GM12878 (cell line): Measurements from ENCODE around the gene NUMB. TPM values are rescaled to one million over a fixed set of nuclear protein-coding genes. Genes with fewer than 3 reads are reported as not detected.

Experiments
- ATAC-seq: fragments of 200-7000 bp; cut with Tn5 transposase; 3 replicates; pipeline ENCODE4 v1.9.1; 2020; ENCODE audit warnings: mild to moderate bottlenecking, moderate library complexity
- BruUV-seq: library from RNA; stranded (reverse); fragments of 400-500 nt; replicated peaks from 2 replicates; lab custom pipeline; 2021; lab: Mats Ljungman, UMichigan
- CTCF ChIA-PET: fragments of 300-600 bp; sonication (Branson Sonifier 250); formaldehyde crosslinking; extraction: SDS; loops from one replicate; lab custom pipeline; 2021; ENCODE audit warnings: inconsistent platforms; lab: Yijun Ruan, JAX
- POLR2A ChIA-PET: fragments of 350-600 bp; formaldehyde crosslinking; extraction: SDS; loops from one replicate; lab custom pipeline; 2021; ENCODE audit warnings: inconsistent platforms; lab: Charles Lee
- RAD21 ChIA-PET: fragments of 300-600 bp; sonication (Branson Sonifier 250); formaldehyde crosslinking; loops from one replicate; lab custom pipeline; 2023; ENCODE audit warnings: antibody characterized with exemption; ENCODE audit not compliant: unreplicated experiment; lab: Charles Lee
- SMC1A ChIA-PET: fragments of 300-600 bp; sonication (Branson Sonifier 250); formaldehyde crosslinking; loops from one replicate; lab custom pipeline; 2023; ENCODE audit not compliant: unreplicated experiment, uncharacterized antibody; lab: Charles Lee
- DNase-seq: peaks from one replicate; pipeline ENCODE4 v3.0.0-alpha.2; 2011; ENCODE audit warnings: low read depth, low spot score
- FAIRE-seq: peaks from 3 replicates; lab custom pipeline; 2011; peaks lifted over from hg19 to GRCh38; lab: Jason Lieb, UNC
- H2AFZ ChIP-seq: 2 replicates; pipeline ENCODE4 v1.6.0; 2011; ENCODE audit warnings: low read depth, low read length, control low read depth; ENCODE audit not compliant: control insufficient read depth
- H3K27ac ChIP-seq: 2 replicates; pipeline ENCODE4 v1.5.1; 2011; ENCODE audit warnings: control low read depth; ENCODE audit not compliant: control insufficient read depth, insufficient read depth
- H3K27me3 ChIP-seq, 2 experiments: replicated peaks in 1 of 2; 2 replicates each; pipeline versions ENCODE4 v1.6.0 to v1.6.1; 2011; ENCODE audit warnings: low read length in 1 of 2; ENCODE audit not compliant: control insufficient read depth in 2 of 2, insufficient read depth in 2 of 2
- H3K36me3 ChIP-seq, 2 experiments: 2 replicates each; pipeline ENCODE4 v1.5.1; 2011; ENCODE audit warnings: low read length in 1 of 2; ENCODE audit not compliant: control insufficient read depth in 2 of 2, insufficient read depth in 2 of 2
- H3K4me1 ChIP-seq: 2 replicates; pipeline ENCODE4 v1.6.1; 2011; ENCODE audit warnings: mild to moderate bottlenecking, low read length, moderate library complexity, mixed read lengths; ENCODE audit not compliant: control insufficient read depth, insufficient read depth
- H3K4me2 ChIP-seq: 2 replicates; pipeline ENCODE4 v1.6.0; 2011; ENCODE audit warnings: control low read depth; ENCODE audit not compliant: control insufficient read depth, insufficient read depth
- H3K4me3 ChIP-seq: fragments of 200-600 bp; sonication (generic); 2 replicates; pipeline ENCODE4 v1.5.1; 2016
- H3K79me2 ChIP-seq: 2 replicates; pipeline ENCODE4 v1.6.0; 2011; ENCODE audit warnings: low read length; ENCODE audit not compliant: control insufficient read depth, insufficient read depth
- H3K9ac ChIP-seq: 2 replicates; pipeline ENCODE4 v1.8.0; 2011; ENCODE audit warnings: low read length, control low read depth, mixed read lengths; ENCODE audit not compliant: control insufficient read depth, insufficient read depth
- H3K9me3 ChIP-seq: replicated peaks from 3 replicates; pipeline ENCODE4 v1.5.1; 2011; ENCODE audit warnings: mild to moderate bottlenecking, low read length; ENCODE audit not compliant: control insufficient read depth, insufficient read depth
- H4K20me1 ChIP-seq: 2 replicates; pipeline ENCODE4 v1.6.0; 2011; ENCODE audit not compliant: control insufficient read depth, insufficient read depth
- BACH1 ChIP-seq: fragments of 450-650 bp; IDR thresholded peaks from 2 replicates; pipeline ENCODE4 v1.6.1; 2017; ENCODE audit warnings: mild to moderate bottlenecking, borderline replicate concordance
- BHLHE40 ChIP-seq, 2 experiments: fragments of 450-650 bp in 1 of 2; IDR thresholded peaks; 2 replicates each; pipeline ENCODE4 v1.6.1; 2011 to 2017; ENCODE audit warnings: low read depth in 2 of 2, borderline replicate concordance in 1 of 2, improper control_type of control experiment in 1 of 2, low read length in 1 of 2, mild to moderate bottlenecking in 1 of 2
- CBX5 ChIP-seq: sonication (generic); IDR thresholded peaks from 2 replicates; pipeline ENCODE4 v1.6.1; 2016; ENCODE audit warnings: low read depth, moderate library complexity, mild to moderate bottlenecking, inconsistent platforms
- CHD4 ChIP-seq: fragments of 200-600 bp; sonication (generic); IDR thresholded peaks from 2 replicates; pipeline ENCODE4 v1.6.1; 2016; ENCODE audit warnings: mild to moderate bottlenecking
- HCFC1 ChIP-seq: fragments of 150-350 bp; IDR thresholded peaks from 2 replicates; pipeline ENCODE4 v1.6.1; 2014; ENCODE audit warnings: low read length
- HDGF ChIP-seq: fragments of 450-650 bp; IDR thresholded peaks from 2 replicates; pipeline ENCODE4 v1.6.1; 2016; ENCODE audit warnings: antibody characterized with exemption
- MAX ChIP-seq: IDR thresholded peaks from 2 replicates; pipeline ENCODE4 v1.6.1; 2012; ENCODE audit warnings: low read depth, low read length, improper control_type of control experiment
- MTA2 ChIP-seq: fragments of 450-650 bp; IDR thresholded peaks from 2 replicates; pipeline ENCODE4 v1.6.1; 2016; ENCODE audit warnings: low read depth, mild to moderate bottlenecking, moderate library complexity
- PKNOX1 ChIP-seq: fragments of 450-650 bp; IDR thresholded peaks from 2 replicates; pipeline ENCODE4 v1.6.1; 2016; ENCODE audit warnings: mild to moderate bottlenecking
- RB1 ChIP-seq: fragments of 450-650 bp; formaldehyde crosslinking; IDR thresholded peaks from 2 replicates; pipeline ENCODE4 v1.6.1; 2017; ENCODE audit warnings: mild to moderate bottlenecking, borderline replicate concordance
- TBL1XR1 ChIP-seq: IDR thresholded peaks from 2 replicates; pipeline ENCODE4 v1.6.1; 2012; ENCODE audit warnings: low read depth, low read length, improper control_type of control experiment
- ZNF384 ChIP-seq: IDR thresholded peaks from 2 replicates; pipeline ENCODE4 v1.6.1; 2012; ENCODE audit warnings: low read depth, mild to moderate bottlenecking, low read length, improper control_type of control experiment, borderline replicate concordance
- WGBS: methylation state at CpG from one replicate; pipeline ENCODE4 v1.1.6; 2016; ENCODE audit warnings: low lambda C conversion rate; ENCODE audit not compliant: insufficient replicate concordance, insufficient coverage; ENCODE audit errors: missing lambda C conversion rate; 5-methylcytosine and 5-hydroxymethylcytosine counted together
- in situ Hi-C: fragments of 300-500 bp; cut with MboI; formaldehyde crosslinking; loops from 9 replicates; pipeline ENCODE4 v1.14.3; 2018; ENCODE audit warnings: mixed read lengths
- intact Hi-C: fragments of 100-400 bp; cut with micrococcal nuclease; formaldehyde crosslinking; loops from one replicate; pipeline ENCODE4 v1.14.2; 2022; ENCODE audit not compliant: unreplicated experiment
- polyA plus RNA-seq, 11 experiments: library from polyadenylated mRNA; depleted of rRNA in 4 of 11; unstranded in 6 of 11; stranded (reverse) in 5 of 11; fragments of >200 nt; fragmentation: Nextera tagmentation in 4 of 11; fragmentation: Illumina TruSeq in 1 of 11; extraction: Ambion mirVana in 4 of 11; extraction: Trizol in 1 of 11; gene quantifications; 1 replicate in 1 of 11; 2 replicates in 10 of 11; pipeline versions ENCODE4 v1.2.1 to v1.2.3, GENCODE V29; 2011 to 2016; ENCODE audit warnings: inconsistent platforms in 2 of 11, missing spikeins in 2 of 11, low read depth in 1 of 11
- total RNA-seq, 4 experiments: library from RNA; depleted of rRNA in 3 of 4; stranded (reverse); fragments of >200 nt in 3 of 4; fragmentation: Illumina TruSeq in 1 of 4; extraction: Trizol in 1 of 4; gene quantifications; 2 replicates each; pipeline versions ENCODE4 v1.2.1 to v1.2.3, GENCODE V29; 2013 to 2021
- TF ChIP-seq, protein P1 (sequence below): fragments of 450-650 bp; IDR thresholded peaks from 2 replicates; pipeline ENCODE4 v1.6.1; 2017; ENCODE audit warnings: mild to moderate bottlenecking, low read depth, inconsistent platforms; ENCODE audit not compliant: poor library complexity, severe bottlenecking
- TF ChIP-seq, protein P2 (sequence below): fragments of 450-650 bp; IDR thresholded peaks from 2 replicates; pipeline ENCODE4 v1.6.1; 2017; ENCODE audit warnings: mild to moderate bottlenecking
- TF ChIP-seq, protein P3 (sequence below): IDR thresholded peaks from 2 replicates; pipeline ENCODE4 v1.6.1; 2012; ENCODE audit warnings: mild to moderate bottlenecking, low read depth, low read length

NUMB gene
- total and polyA plus RNA-seq, 10 of the 15 experiments (the other 5 are each of a cell fraction or from before 2014, with no cell fraction given): 22.0 to 147 (median 48.9) TPM

DNA sequence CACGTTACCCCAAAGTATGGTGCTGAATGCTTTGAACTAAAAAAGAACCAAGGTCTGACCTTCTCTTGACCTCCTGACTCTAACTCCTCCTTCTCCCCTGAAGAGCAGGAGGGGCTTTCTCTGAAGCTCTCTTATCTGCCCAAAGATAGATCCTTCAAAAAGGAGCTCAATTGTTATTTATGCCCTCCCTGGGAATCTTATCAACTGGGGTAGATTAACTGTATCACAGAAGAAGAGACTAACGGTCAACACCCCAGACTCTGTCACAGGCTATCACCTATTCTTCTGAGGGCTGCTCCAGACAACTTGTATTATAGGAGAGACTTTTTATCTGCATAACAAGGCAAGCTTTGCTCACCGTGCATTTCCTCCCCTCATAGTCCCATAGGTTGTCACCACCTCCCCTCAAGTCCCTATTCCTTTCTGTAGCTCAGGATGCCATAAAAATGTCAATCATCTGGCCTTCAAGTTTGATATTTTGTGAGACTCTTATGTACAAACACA lies 134.4 kb downstream of the NUMB start:
- Histone ChIP-seq H3K4me3 (no peak overlapping the region), H3K9me3 (no peaks in the 10 kb centered on the region), H3K27me3 (no peaks in the 10 kb centered on the region), H3K36me3 (peaks cover 0 to 2% of the 10 kb centered on the region in 2 experiments; a peak in 1 of 4 replicates), H2AFZ (no peak overlapping the region), H3K27ac (no peak overlapping the region), H3K9ac (no peak overlapping the region), H4K20me1 (no peaks in the 10 kb centered on the region), H3K4me1 (no peaks in the 10 kb centered on the region), H3K79me2 (no peaks in the 10 kb centered on the region), H3K4me2 (no peak overlapping the region)
- ATAC-seq (peak; percentile 19; the same call in 1 of the 3 replicates), FAIRE-seq (no peak), DNase-seq (no peak)
- intact Hi-C loops: no loop called here
- ChIA-PET POLR2A (interaction anchor here (0.6 to 2.6 kb wide), 6 partner anchors 13 to 33 kb away, joined by 3 to 8 read pairs (median 4); no protein-coding TSS in a partner anchor), CTCF (interaction anchor here (0.8 to 4.4 kb wide), 7 partner anchors 11 to 147 kb away, joined by 3 to 11 read pairs (median 4); no protein-coding TSS in a partner anchor), RAD21 (interaction anchor here (0.8 to 1.1 kb wide), 5 partner anchors 23 to 131 kb away, joined by 3 to 5 read pairs (median 3); no protein-coding TSS in a partner anchor), SMC1A (interaction anchor here (0.8 to 3.4 kb wide), 11 partner anchors 10 to 147 kb away, joined by 3 to 11 read pairs (median 5); no protein-coding TSS in a partner anchor)
- WGBS: 67% methylated on average over 3 of the region's 3 CpGs
- in situ Hi-C loops: no loop called here
- BruUV-seq: no TSS peak
- TF ChIP-seq RB1 (no peak), HCFC1 (no peak), BACH1 (no peak), PKNOX1 (no peak), CBX5 (no peak), CHD4 (no peak), MTA2 (no peak), MAX (no peak), BHLHE40 (IDR thresholded peaks at IDR 0.05; ENCODE audit: borderline replicate concordance in 1 of 2, low read depth in 2 of 2, low read length in 1 of 2) (no peak), TBL1XR1 (no peak), ZNF384 (no peak), HDGF (no peak)
- TF ChIP-seq, protein P1, sequence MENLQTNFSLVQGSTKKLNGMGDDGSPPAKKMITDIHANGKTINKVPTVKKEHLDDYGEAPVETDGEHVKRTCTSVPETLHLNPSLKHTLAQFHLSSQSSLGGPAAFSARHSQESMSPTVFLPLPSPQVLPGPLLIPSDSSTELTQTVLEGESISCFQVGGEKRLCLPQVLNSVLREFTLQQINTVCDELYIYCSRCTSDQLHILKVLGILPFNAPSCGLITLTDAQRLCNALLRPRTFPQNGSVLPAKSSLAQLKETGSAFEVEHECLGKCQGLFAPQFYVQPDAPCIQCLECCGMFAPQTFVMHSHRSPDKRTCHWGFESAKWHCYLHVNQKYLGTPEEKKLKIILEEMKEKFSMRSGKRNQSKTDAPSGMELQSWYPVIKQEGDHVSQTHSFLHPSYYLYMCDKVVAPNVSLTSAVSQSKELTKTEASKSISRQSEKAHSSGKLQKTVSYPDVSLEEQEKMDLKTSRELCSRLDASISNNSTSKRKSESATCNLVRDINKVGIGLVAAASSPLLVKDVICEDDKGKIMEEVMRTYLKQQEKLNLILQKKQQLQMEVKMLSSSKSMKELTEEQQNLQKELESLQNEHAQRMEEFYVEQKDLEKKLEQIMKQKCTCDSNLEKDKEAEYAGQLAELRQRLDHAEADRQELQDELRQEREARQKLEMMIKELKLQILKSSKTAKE: no peak
- TF ChIP-seq, protein P2, sequence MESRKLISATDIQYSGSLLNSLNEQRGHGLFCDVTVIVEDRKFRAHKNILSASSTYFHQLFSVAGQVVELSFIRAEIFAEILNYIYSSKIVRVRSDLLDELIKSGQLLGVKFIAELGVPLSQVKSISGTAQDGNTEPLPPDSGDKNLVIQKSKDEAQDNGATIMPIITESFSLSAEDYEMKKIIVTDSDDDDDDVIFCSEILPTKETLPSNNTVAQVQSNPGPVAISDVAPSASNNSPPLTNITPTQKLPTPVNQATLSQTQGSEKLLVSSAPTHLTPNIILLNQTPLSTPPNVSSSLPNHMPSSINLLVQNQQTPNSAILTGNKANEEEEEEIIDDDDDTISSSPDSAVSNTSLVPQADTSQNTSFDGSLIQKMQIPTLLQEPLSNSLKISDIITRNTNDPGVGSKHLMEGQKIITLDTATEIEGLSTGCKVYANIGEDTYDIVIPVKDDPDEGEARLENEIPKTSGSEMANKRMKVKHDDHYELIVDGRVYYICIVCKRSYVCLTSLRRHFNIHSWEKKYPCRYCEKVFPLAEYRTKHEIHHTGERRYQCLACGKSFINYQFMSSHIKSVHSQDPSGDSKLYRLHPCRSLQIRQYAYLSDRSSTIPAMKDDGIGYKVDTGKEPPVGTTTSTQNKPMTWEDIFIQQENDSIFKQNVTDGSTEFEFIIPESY: no peak
- TF ChIP-seq, protein P3, sequence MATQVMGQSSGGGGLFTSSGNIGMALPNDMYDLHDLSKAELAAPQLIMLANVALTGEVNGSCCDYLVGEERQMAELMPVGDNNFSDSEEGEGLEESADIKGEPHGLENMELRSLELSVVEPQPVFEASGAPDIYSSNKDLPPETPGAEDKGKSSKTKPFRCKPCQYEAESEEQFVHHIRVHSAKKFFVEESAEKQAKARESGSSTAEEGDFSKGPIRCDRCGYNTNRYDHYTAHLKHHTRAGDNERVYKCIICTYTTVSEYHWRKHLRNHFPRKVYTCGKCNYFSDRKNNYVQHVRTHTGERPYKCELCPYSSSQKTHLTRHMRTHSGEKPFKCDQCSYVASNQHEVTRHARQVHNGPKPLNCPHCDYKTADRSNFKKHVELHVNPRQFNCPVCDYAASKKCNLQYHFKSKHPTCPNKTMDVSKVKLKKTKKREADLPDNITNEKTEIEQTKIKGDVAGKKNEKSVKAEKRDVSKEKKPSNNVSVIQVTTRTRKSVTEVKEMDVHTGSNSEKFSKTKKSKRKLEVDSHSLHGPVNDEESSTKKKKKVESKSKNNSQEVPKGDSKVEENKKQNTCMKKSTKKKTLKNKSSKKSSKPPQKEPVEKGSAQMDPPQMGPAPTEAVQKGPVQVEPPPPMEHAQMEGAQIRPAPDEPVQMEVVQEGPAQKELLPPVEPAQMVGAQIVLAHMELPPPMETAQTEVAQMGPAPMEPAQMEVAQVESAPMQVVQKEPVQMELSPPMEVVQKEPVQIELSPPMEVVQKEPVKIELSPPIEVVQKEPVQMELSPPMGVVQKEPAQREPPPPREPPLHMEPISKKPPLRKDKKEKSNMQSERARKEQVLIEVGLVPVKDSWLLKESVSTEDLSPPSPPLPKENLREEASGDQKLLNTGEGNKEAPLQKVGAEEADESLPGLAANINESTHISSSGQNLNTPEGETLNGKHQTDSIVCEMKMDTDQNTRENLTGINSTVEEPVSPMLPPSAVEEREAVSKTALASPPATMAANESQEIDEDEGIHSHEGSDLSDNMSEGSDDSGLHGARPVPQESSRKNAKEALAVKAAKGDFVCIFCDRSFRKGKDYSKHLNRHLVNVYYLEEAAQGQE: no peak
